Activated naive CD8-positive, alpha-beta T cell treated with anti-CD3 and anti-CD28 coated beads, Interleukin-2, amount 50 U/mL, for 16 hours (primary cell): ENCODE measurements around the gene GTSE1.

Source experiments
- DNase-seq: peaks from one replicate; pipeline ENCODE4 v3.0.0-alpha.2; 2020; ENCODE audit warnings: low read depth, low spot score

The GTSE1 gene

GRCh38 chr22:46273432-46274148 lies 23.1 kb upstream of the GTSE1 start:
- no peak for DNase-seq

GRCh38 chr22:46274381-46274780 lies 22.3 kb upstream of the GTSE1 start:
- no peak for DNase-seq

- DNase-seq: no peak
Observed at GRCh38 chr22:46275455-46276122, 21.1 kb upstream of the GTSE1 start.

GRCh38 chr22:46276563-46276962 lies 20.1 kb upstream of the GTSE1 start:
- no peak for DNase-seq

GRCh38 chr22:46278656-46279645 lies 17.7 kb upstream of the GTSE1 start:
- no peak for DNase-seq

GRCh38 chr22:46280063-46280817 lies 16.4 kb upstream of the GTSE1 start:
- no peak for DNase-seq

- no peak for DNase-seq
Observed at GRCh38 chr22:46280999-46281623, 15.6 kb upstream of the GTSE1 start.

- no peak for DNase-seq
Observed at GRCh38 chr22:46281866-46282678, 14.6 kb upstream of the GTSE1 start.

- no peak for DNase-seq
Observed at GRCh38 chr22:46286006-46286405, 10.7 kb upstream of the GTSE1 start.

- DNase-seq: no peak
Observed at GRCh38 chr22:46286941-46287872, 9.5 kb upstream of the GTSE1 start.

GRCh38 chr22:46287873-46288751 lies 8.6 kb upstream of the GTSE1 start:
- DNase-seq: no peak

GRCh38 chr22:46288846-46289243 lies 7.8 kb upstream of the GTSE1 start:
- DNase-seq: no peak

GRCh38 chr22:46289244-46289891 lies 7.3 kb upstream of the GTSE1 start:
- DNase-seq: no peak

- no peak for DNase-seq
Observed at GRCh38 chr22:46290121-46290842, 6.4 kb upstream of the GTSE1 start.

- DNase-seq: no peak
Observed at GRCh38 chr22:46290843-46291785, 5.6 kb upstream of the GTSE1 start.

- DNase-seq: no peak
Observed at GRCh38 chr22:46292173-46292572, 4.5 kb upstream of the GTSE1 start.
